Activated T-helper 2 cell treated with anti-CD3 and anti-CD28 coated beads, Interferon-gamma antibody, Interleukin-2, Interleukin-4, amounts not matched to agents 10 μg/mL and 5 μg/mL and 100 μg/mL, durations not matched to agents 14 hours and 24 hours and 36 hours (primary cell): ENCODE measurements around the gene GRK5. TPM values are rescaled to one million over a fixed set of nuclear protein-coding genes. Genes with fewer than 3 reads are reported as not detected.
"Not testable (repeated sequence)": the region's sequence is repeated elsewhere in the genome, so short reads cannot be mapped to it uniquely, and the experiment has no call there.

Experiments
- DNase-seq: peaks from one replicate; pipeline ENCODE4 v3.0.0; 2021; ENCODE audit warnings: low spot score
- H3K27ac Mint-ChIP-seq: one replicate; pipeline ENCODE4 v1.8.0; 2021; ENCODE audit warnings: mixed read lengths
- H3K27me3 Mint-ChIP-seq: one replicate; pipeline ENCODE4 v1.8.0; 2021; ENCODE audit warnings: low read depth, mixed read lengths
- H3K36me3 Mint-ChIP-seq: one replicate; pipeline ENCODE4 v1.8.0; 2021; ENCODE audit warnings: low read depth, mixed read lengths
- H3K4me1 Mint-ChIP-seq: one replicate; pipeline ENCODE4 v1.8.0; 2021; ENCODE audit warnings: low read depth, mixed read lengths
- H3K4me3 Mint-ChIP-seq: one replicate; pipeline ENCODE4 v1.8.0; 2021; ENCODE audit warnings: low read depth, mild to moderate bottlenecking, moderate library complexity, mixed read lengths
- H3K9me3 Mint-ChIP-seq: one replicate; pipeline ENCODE4 v1.8.0; 2021; ENCODE audit warnings: mixed read lengths
- intact Hi-C: fragments of 100-400 bp; cut with micrococcal nuclease; formaldehyde crosslinking; loops from one replicate; pipeline ENCODE4 v1.15.1; 2023
- total RNA-seq: library from RNA; stranded (reverse); gene quantifications from 2 replicates; pipeline ENCODE4 v1.2.3, GENCODE V29; 2022

GRK5 gene
- total RNA-seq, 1 donor from 2014 or later = 24.4 TPM

DNA sequence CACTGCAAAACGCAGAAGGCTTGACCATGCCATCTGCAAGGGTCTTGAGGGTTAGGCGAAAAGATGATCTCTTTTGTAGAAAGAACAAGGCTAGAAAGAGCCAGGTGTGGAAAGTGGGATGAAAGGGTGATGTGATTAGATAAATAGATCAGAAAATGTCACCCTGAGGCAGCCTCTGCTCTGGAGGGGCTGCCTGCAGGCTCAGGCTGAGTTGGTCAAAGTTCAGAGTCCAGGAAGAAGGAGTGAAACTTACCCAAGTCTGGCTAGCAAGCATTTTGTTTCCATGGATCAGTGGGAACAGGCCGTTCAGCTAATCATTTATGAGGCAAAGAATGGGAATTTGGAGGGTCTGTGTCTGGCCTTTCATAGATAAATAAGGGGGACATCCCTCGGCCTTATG is 255.4 kb downstream of the GRK5 start:
- DNase-seq = no peak
- Mint-ChIP-seq H3K27me3 (peaks cover 2% of the 10 kb centered on the region), H3K4me3 (no peak overlapping the region), H3K9me3 (peaks cover 13% of the 10 kb centered on the region), H3K27ac (no peak overlapping the region), H3K36me3 (no peaks in the 10 kb centered on the region), H3K4me1 (peaks cover 5% of the 10 kb centered on the region)
- intact Hi-C loops = no loop called here

GRCh38 chr10:119463195-119463594 is 255.8 kb downstream of the GRK5 start:
- DNase-seq, H3K4me3 Mint-ChIP-seq, H3K27ac Mint-ChIP-seq, intact Hi-C loops, H3K4me1 Mint-ChIP-seq, H3K27me3 Mint-ChIP-seq, H3K36me3 Mint-ChIP-seq: not testable (repeated sequence)
- H3K9me3 Mint-ChIP-seq = peaks cover 13% of the 10 kb centered on the region

DNA sequence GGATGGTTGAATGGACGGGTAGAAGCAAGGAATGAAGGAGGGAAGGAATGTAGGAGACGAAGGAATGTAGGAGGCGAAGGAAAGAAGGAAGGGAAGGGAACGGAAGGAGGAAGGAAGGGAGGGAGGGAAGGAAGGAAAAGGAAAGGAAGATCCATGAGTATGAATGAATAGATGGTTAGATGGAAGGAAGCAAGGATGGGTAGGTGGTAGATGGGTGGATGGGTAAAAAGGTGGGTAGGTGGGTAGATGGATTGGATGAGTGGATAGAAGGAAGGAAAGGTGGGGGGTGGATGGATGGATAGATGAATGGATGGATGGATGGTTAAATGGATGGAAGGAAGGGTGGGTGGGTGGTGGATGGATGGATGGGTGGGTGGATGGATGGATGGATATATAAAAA is 257.7 kb downstream of the GRK5 start:
- no peak for DNase-seq
- Mint-ChIP-seq H3K9me3 (peaks cover 13% of the 10 kb centered on the region), H3K4me3 (no peak overlapping the region), H3K27ac (no peak overlapping the region), H3K27me3 (peaks cover 2% of the 10 kb centered on the region), H3K36me3 (no peaks in the 10 kb centered on the region), H3K4me1 (peaks cover 5% of the 10 kb centered on the region)
- intact Hi-C loops = no loop called here

- Mint-ChIP-seq H3K27me3 (peaks cover 2% of the 10 kb centered on the region), H3K36me3 (no peaks in the 10 kb centered on the region), H3K27ac (no peak overlapping the region), H3K4me3 (no peak overlapping the region), H3K4me1 (peaks cover 3% of the 10 kb centered on the region), H3K9me3 (peaks cover 13% of the 10 kb centered on the region)
- DNase-seq = no peak
- intact Hi-C loops = no loop called here
Observed at GRCh38 chr10:119466076-119466475, 258.7 kb downstream of the GRK5 start.

DNA sequence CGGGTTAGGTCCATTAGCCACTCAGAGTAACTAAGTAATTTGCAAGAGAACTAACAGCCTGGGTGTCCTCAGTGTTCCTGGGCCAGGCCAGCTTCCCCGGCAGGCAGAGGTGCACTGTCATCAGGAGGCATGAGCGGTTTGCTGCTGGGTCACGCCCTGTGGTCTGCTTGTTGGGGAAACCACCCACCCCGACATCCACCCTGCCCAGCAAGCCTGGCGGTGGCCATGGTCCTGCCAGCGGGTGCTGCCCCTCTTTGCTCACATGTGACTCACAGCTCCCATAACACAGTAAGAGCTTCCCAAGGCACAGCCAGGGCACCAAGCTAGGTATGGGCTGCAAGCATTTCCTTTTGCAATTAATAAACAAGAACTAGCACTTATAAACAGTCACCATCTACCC is 259.3 kb downstream of the GRK5 start:
- Mint-ChIP-seq H3K36me3 (no peaks in the 10 kb centered on the region), H3K27me3 (peaks cover 4% of the 10 kb centered on the region), H3K27ac (no peak overlapping the region), H3K4me1 (no peaks in the 10 kb centered on the region), H3K4me3 (no peak overlapping the region), H3K9me3 (peaks cover 13% of the 10 kb centered on the region)
- intact Hi-C loops = no loop called here
- DNase-seq = peak; percentile 26

DNA sequence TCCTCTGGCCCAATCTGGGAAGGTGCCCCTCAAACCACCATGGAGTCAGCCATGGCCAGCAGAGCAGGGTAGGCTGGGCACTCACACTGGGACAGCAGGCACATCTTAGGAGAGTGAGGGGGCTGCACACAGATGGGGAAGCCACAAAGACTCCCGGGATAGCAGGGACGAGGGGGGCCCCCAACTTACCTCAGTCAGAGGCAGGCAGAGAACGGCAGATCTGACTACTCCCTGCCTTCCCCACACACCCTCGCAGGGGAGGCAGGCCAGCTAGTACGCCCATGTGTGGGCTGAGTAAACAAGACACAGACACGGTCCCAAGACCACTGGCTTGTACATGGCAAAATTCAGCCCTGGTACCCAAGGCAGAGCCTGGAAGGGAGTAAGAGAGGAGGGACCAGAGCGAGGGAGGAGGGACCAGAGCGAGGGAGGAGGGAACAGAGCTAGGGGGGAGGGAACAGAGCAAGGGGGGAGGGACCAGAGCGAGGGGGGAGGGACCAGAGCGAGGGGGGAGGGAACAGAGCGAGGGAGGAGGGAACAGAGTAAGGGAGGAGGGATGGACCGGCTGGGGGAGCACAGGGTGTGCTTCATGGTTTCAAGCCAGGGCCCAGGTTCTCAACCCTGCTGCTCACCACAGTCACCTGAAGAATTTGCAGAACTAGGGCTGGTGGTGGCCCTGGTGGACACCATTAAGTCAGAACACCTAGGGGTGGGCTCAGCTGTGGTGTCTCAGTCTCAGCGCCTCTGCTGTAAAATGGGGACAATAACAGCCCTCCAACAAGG is 261.4 kb downstream of the GRK5 start:
- Mint-ChIP-seq H3K27ac (no peak overlapping the region), H3K9me3 (no peaks in the 10 kb centered on the region), H3K4me3 (no peak overlapping the region), H3K4me1 (no peaks in the 10 kb centered on the region), H3K36me3 (no peaks in the 10 kb centered on the region), H3K27me3 (peaks cover 4% of the 10 kb centered on the region)
- intact Hi-C loops = no loop called here
- DNase-seq = no peak

DNA sequence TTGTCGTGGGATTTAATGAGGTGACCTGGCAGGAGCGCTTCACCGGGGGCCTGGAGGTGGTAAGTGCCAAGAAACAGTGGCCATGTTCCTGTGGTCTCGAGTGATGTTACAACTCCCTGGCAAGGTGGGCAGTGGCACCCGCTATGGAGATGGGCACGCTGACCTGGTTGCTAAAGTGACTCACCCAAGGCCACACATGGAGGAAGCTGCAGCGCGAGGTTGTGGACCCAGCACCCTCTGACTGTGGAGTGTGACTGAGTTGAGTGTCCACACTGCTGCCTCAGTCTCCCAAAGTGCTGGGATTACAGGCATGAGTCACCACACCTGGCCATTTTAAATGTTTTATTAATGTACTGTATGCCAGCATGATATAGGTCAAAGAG is 261.9 kb downstream of the GRK5 start:
- Mint-ChIP-seq H3K27ac (no peak overlapping the region), H3K9me3 (no peaks in the 10 kb centered on the region), H3K36me3 (no peaks in the 10 kb centered on the region), H3K27me3 (peaks cover 4% of the 10 kb centered on the region), H3K4me3 (no peak overlapping the region), H3K4me1 (no peaks in the 10 kb centered on the region)
- no peak for DNase-seq
- intact Hi-C loops = no loop called here

DNA sequence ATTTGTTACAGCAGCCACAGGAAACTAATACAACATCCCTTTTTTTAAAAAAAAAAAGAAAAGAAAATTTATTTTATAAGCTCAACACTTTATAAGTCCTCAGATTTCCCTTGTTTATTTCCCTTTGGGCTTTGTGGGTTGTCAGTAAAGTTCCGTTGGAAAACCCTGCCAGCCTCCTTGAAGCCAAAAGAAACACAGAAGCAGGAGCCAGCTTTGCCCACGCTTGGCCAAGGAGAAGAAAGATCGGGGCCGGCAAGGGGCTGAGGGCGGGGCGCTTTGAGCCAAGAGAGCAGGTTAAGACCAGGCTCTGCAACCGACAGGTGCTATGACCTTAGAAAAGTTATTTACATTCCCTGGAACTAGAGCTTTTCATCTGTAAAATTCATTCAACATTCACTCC is 262.5 kb downstream of the GRK5 start:
- no peaks in the 10 kb centered on the region for H3K36me3 Mint-ChIP-seq
- no peak overlapping the region for H3K27ac Mint-ChIP-seq
- H3K27me3 Mint-ChIP-seq = peaks cover 4% of the 10 kb centered on the region
- H3K4me3 Mint-ChIP-seq = no peak overlapping the region
- H3K9me3 Mint-ChIP-seq = no peaks in the 10 kb centered on the region
- intact Hi-C loops = no loop called here
- no peaks in the 10 kb centered on the region for H3K4me1 Mint-ChIP-seq
- DNase-seq = no peak

DNA sequence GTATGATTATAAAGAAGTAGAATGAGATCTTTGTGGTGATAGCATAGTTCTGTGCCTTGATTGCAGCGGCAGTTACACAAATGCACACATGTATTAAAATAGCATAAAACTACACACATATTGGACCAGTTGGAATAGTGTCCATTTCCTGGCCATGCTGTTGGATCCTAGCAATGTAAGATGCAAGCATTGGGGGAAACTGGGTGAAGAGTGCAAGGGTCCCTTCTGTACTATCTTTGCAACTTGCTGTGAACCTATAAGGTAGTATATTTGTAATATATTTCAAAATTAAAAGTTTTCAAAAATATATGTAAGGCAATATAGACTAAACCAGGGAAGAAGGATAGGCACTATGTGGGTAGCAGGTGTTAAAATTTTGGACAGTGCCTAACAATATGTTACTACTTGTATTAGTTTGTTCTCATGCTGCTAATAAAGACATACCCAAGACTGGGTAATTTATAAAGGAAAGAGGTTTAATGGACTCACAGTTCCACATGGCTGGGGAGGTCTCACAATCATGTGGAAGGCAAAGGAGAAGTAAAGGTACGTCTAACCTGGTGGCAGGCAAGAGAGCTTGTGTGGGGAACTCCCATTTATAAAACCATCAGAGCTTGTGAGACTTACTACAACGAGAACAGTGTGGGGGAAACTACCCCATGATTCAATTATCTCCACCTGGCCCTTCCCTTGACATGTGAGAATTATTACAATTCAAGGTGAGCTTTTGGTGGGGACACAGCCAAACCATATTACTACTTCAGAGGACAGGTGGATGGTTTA is 263.7 kb downstream of the GRK5 start:
- Mint-ChIP-seq H3K27me3 (peaks cover 4% of the 10 kb centered on the region), H3K4me3 (no peak overlapping the region), H3K27ac (no peak overlapping the region), H3K4me1 (no peaks in the 10 kb centered on the region), H3K9me3 (no peaks in the 10 kb centered on the region), H3K36me3 (no peaks in the 10 kb centered on the region)
- intact Hi-C loops = no loop called here
- no peak for DNase-seq

DNA sequence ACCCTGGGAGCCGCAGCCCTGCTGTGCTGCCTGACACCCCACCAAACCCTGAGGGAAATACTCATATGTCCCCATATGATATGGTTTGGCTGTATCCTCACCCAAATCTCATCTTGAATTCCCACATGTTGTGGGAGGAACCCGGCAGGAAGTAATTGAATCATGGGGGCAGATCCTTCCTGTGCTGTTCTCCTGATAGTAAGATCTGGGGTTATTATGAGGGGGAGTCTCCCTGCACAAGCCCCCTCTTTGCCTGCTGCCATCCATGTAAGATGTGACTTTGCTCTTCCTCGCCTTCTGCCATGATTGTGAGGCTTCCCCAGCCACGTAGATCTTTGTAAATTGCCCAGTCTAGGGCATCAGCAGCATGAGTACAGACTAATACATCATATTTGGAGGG is 266.4 kb downstream of the GRK5 start:
- Mint-ChIP-seq H3K9me3 (no peaks in the 10 kb centered on the region), H3K27me3 (peaks cover 2% of the 10 kb centered on the region), H3K36me3 (no peaks in the 10 kb centered on the region), H3K27ac (no peak overlapping the region), H3K4me3 (no peak overlapping the region), H3K4me1 (peaks cover 17% of the 10 kb centered on the region)
- intact Hi-C loops = no loop called here
- no peak for DNase-seq

GRCh38 chr10:119474606-119475005 is 267.2 kb downstream of the GRK5 start:
- peaks cover 2% of the 10 kb centered on the region for H3K27me3 Mint-ChIP-seq
- H3K4me1 Mint-ChIP-seq = peaks cover 26% of the 10 kb centered on the region
- no peaks in the 10 kb centered on the region for H3K36me3 Mint-ChIP-seq
- no peak overlapping the region for H3K27ac Mint-ChIP-seq
- DNase-seq = no peak
- intact Hi-C loops = no loop called here
- no peaks in the 10 kb centered on the region for H3K9me3 Mint-ChIP-seq
- H3K4me3 Mint-ChIP-seq = no peak overlapping the region

DNA sequence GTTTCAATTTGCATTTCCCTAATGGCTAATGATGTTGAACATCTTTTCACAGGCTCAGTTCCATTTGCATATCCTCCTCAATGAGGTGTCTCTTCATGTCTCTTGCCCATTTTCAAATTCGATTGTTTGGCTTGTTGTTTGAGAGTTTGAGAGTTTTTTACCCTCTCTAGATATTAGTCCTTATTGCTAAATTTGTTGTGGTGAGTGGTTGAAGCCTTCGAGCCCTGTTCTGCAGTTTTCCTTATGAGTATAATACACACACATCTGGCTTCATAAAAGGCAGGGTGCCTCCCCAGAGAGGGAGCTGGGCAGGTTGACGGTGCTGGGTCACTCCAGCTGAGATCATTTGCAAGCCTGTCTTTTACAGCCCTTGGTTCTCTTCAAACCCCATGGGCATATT is 270.1 kb downstream of the GRK5 start:
- no peaks in the 10 kb centered on the region for H3K27me3 Mint-ChIP-seq
- intact Hi-C loops = no loop called here
- H3K9me3 Mint-ChIP-seq = no peaks in the 10 kb centered on the region
- no peaks in the 10 kb centered on the region for H3K36me3 Mint-ChIP-seq
- H3K27ac Mint-ChIP-seq = no peak overlapping the region
- peaks cover 26% of the 10 kb centered on the region for H3K4me1 Mint-ChIP-seq
- DNase-seq = no peak
- no peak overlapping the region for H3K4me3 Mint-ChIP-seq

DNA sequence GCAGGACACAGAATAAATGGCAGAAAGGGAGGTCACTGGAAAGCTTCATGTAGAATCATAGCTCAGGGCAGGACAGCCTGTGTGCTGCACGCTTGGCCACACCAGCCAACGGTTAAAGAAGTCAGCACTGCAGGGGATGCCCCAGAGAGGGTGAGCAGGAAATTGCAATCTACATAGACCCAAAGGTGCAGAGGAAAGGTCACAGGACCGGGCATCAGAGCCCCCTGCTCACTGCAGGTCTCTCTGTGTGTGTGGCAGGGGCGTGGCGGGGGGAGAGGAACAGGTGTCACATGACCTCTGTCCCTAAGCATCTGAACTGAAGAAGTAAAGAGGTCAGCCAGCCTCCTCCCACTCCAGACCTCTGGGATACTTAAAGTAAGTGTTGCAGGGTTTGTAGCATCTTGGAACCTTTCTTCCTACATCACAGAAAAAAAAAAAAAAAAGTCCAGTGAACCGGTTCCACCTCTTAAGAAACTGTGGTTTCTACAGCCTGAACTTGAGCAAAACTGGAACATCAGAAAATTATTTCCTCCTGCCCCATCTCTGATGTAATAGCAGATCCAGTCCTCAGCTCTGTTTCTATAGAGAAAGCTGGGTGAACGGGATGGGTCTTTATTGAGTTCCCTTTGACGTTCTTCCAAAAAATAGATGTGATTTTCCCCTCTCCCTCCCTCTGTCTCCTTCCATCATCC is 270.9 kb downstream of the GRK5 start:
- H3K4me1 Mint-ChIP-seq = peaks cover 26% of the 10 kb centered on the region
- intact Hi-C loops = loop anchor here (2.0 kb wide), 1 partner anchor 19 kb away; no protein-coding TSS in a partner anchor
- DNase-seq = no peak

More for the DNA sequence above, 270.9 kb downstream of the GRK5 start:
- H3K27me3 Mint-ChIP-seq = no peaks in the 10 kb centered on the region
- H3K9me3 Mint-ChIP-seq = no peaks in the 10 kb centered on the region
- H3K36me3 Mint-ChIP-seq = no peaks in the 10 kb centered on the region
- no peak overlapping the region for H3K4me3 Mint-ChIP-seq
- peak overlapping the region; percentile 46 for H3K27ac Mint-ChIP-seq
